ENCODE data around the gene GPATCH11.

- no peak for TF ChIP-seq EZH2 (IDR thresholded peaks at IDR 0.05; ENCODE audit: low read length, unreplicated experiment)
- TF ChIP-seq CTCF (conservative IDR thresholded peaks at IDR 0.05; ENCODE audit: low read depth, low read length), result no peak
Observed at GRCh38 chr2:37083873-37084794, at the start of gene GPATCH11, which contains the start of gene HEATR5B.
